Upper lobe of left lung (tissue), 6 donors: ENCODE measurements around the gene MTA2. TPM values are rescaled to one million over a fixed set of nuclear protein-coding genes. Genes with fewer than 3 reads are reported as not detected.

Source experiments
- ATAC-seq, 2 donors: fragments of 200-7000 bp; cut with Tn5 transposase; one replicate each; pipeline ENCODE4 v1.9.1; 2022; ENCODE audit warnings: mild to moderate bottlenecking in 2 of 2, moderate library complexity in 2 of 2; ENCODE audit not compliant: low FRiP score in 2 of 2
- DNase-seq, 2 donors: peaks; one replicate each; pipeline ENCODE4 v3.0.0-alpha.2; 2019 to 2020
- H3K27ac ChIP-seq, 4 donors: fragments of 200-600 bp; sonication (generic); one replicate each; pipeline ENCODE4 v1.5.1; 2016 to 2019
- H3K27me3 ChIP-seq, 4 donors: fragments of 200-600 bp; sonication (generic); one replicate each; pipeline ENCODE4 v1.5.1; 2017 to 2019
- H3K36me3 ChIP-seq, 4 donors: fragments of 200-600 bp; sonication (generic); one replicate each; pipeline ENCODE4 v1.5.1; 2016 to 2019
- H3K4me1 ChIP-seq, 4 donors: fragments of 200-600 bp; sonication (generic); one replicate each; pipeline ENCODE4 v1.5.1; 2018 to 2019
- H3K4me3 ChIP-seq, 4 donors: fragments of 200-600 bp; sonication (generic); one replicate each; pipeline ENCODE4 v1.5.1; 2017 to 2019; ENCODE audit warnings: mild to moderate bottlenecking in 2 of 4, moderate library complexity in 1 of 4
- H3K9me3 ChIP-seq, 4 donors: fragments of 200-600 bp; sonication (generic); one replicate each; pipeline ENCODE4 v1.5.1; 2018 to 2019
- EP300 ChIP-seq, 4 donors: sonication (generic); formaldehyde crosslinking; IDR thresholded peaks; one replicate each; pipeline ENCODE4 v1.5.1; 2017; ENCODE audit warnings: antibody characterized with exemption in 4 of 4, control low read depth in 2 of 4
- POLR2A ChIP-seq, 4 donors: fragments of 450-650 bp; IDR thresholded peaks; one replicate each; pipeline ENCODE4 v1.5.1; 2016 to 2017; ENCODE audit warnings: antibody characterized with exemption in 4 of 4, mild to moderate bottlenecking in 2 of 4
- POLR2AphosphoS5 ChIP-seq, 2 donors: sonication (generic); formaldehyde crosslinking; IDR thresholded peaks; one replicate each; pipeline ENCODE4 v1.5.1; 2017; ENCODE audit warnings: antibody characterized with exemption in 2 of 2
- WGBS, 2 donors: methylation state at CpG; one replicate each; pipeline ENCODE4 v1.1.5; 2017 to 2018; 5-methylcytosine and 5-hydroxymethylcytosine counted together
- total RNA-seq, 6 donors: library from RNA; depleted of rRNA in 4 of 6; stranded (reverse); fragments of >200 nt in 4 of 6; gene quantifications; one replicate each; pipeline versions ENCODE4 v1.1.0 to v1.2.1, GENCODE V29; 2016 to 2021
- TF ChIP-seq, protein P1 (sequence below), 6 experiments: fragments of 450-650 bp in 4 of 6; fragments of 200-600 bp in 2 of 6; sonication (generic) in 2 of 6; IDR thresholded peaks; one replicate each; pipeline ENCODE4 v1.5.1; 2016 to 2019; ENCODE audit warnings: antibody characterized with exemption in 6 of 6
- donor health status: DM: no; HTN: no; CAD: no; lungs with moderate emphysema.
- donor health status: DM: no; HTN: yes; CAD: no; lungs with severe emphysema.

MTA2 gene
- total RNA-seq, 6 donors from 2014 or later = 57.6 to 88.0 (median 69.8) TPM

GRCh38 chr11:62556875-62557631, 44.6 kb downstream of the MTA2 start:
- ATAC-seq (no peak), DNase-seq (no peak)
- 39 to 44% methylated on average over 3 of the region's 3 CpGs for WGBS, 2 donors
- TF ChIP-seq POLR2AphosphoS5 (IDR thresholded peaks at IDR 0.05) = no peak
- no peak for TF ChIP-seq EP300 (IDR thresholded peaks at IDR 0.05)
- TF ChIP-seq, protein P1, sequence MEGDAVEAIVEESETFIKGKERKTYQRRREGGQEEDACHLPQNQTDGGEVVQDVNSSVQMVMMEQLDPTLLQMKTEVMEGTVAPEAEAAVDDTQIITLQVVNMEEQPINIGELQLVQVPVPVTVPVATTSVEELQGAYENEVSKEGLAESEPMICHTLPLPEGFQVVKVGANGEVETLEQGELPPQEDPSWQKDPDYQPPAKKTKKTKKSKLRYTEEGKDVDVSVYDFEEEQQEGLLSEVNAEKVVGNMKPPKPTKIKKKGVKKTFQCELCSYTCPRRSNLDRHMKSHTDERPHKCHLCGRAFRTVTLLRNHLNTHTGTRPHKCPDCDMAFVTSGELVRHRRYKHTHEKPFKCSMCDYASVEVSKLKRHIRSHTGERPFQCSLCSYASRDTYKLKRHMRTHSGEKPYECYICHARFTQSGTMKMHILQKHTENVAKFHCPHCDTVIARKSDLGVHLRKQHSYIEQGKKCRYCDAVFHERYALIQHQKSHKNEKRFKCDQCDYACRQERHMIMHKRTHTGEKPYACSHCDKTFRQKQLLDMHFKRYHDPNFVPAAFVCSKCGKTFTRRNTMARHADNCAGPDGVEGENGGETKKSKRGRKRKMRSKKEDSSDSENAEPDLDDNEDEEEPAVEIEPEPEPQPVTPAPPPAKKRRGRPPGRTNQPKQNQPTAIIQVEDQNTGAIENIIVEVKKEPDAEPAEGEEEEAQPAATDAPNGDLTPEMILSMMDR (IDR thresholded peaks at IDR 0.05) = no peak
- TF ChIP-seq POLR2A (IDR thresholded peaks at IDR 0.05) = no peak
- Histone ChIP-seq H3K9me3 (no peaks in the 10 kb centered on the region), H3K4me1 (peaks cover 73 to 80% (median 74%) of the 10 kb centered on the region in 4 donors), H3K36me3 (peaks cover 8 to 22% (median 19%) of the 10 kb centered on the region in 4 donors), H3K4me3 (peak overlapping the region in 1 of 4 donors; percentile 39), H3K27me3 (no peaks in the 10 kb centered on the region), H3K27ac (peak overlapping the region; percentile 92 to 98 (median 95))

- peak overlapping the region in 3 of 4 donors; percentile 13 to 39 (median 28) for H3K4me3 ChIP-seq
- 4 to 5% methylated on average over 5 to 14 of the region's 14 CpGs for WGBS, 2 donors
Observed at GRCh38 chr11:62556108-62556874, 45.4 kb downstream of the MTA2 start.

DNA sequence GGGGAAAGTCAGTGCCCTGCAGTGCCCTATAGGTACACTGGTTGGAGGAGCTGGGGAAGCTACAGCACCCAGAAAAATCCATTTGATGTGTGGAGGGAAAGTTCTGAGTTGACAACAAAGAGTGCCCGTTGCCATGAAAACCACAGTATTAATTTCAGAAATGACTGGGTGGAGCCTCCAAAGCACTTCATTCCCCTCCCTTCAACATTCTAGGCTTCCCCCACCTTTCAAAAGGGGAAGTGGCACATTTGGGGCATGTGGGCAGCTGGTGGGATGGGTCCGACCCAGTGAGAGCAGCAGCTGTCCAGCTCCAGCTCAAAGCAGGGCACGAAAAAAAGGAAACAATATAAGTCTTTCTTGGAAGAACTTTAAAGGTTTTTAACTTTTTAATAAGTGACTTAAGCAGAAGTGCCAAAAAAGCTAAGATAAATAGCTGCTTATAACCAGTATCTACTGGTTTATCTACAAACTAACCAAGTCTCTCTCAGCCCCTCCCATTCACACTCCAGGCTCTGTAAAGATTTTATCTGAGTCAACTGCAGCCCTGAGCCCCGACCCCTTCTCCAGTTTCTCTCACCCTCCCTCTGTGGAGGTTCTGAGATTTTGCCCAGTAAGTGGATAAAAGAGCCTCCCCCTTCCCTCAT, 46.1 kb downstream of the MTA2 start:
- peak overlapping the region; percentile 92 to 98 (median 95) for H3K27ac ChIP-seq
- H3K9me3 ChIP-seq = no peaks in the 10 kb centered on the region
- peaks cover 8 to 18% (median 16%) of the 10 kb centered on the region in 4 donors for H3K36me3 ChIP-seq
- no peaks in the 10 kb centered on the region for H3K27me3 ChIP-seq
- no peak for DNase-seq
- 16 to 22% methylated on average over 4 of the region's 4 CpGs for WGBS, 2 donors
- ATAC-seq = peak in 1 of 2 donors; percentile 55
- peak overlapping the region in 3 of 4 donors; percentile 13 to 39 (median 28) for H3K4me3 ChIP-seq
- TF ChIP-seq POLR2A (IDR thresholded peaks at IDR 0.05) (peak in 1 of 4 donors; percentile 22), POLR2AphosphoS5 (IDR thresholded peaks at IDR 0.05) (no peak), EP300 (IDR thresholded peaks at IDR 0.05) (no peak)
- H3K4me1 ChIP-seq = peaks cover 78 to 84% (median 81%) of the 10 kb centered on the region in 4 donors

More at GRCh38 chr11:62556108-62556874, 45.4 kb downstream of the MTA2 start:
- peak; percentile 83 for ATAC-seq
- Histone ChIP-seq H3K27ac (peak overlapping the region; percentile 92 to 98 (median 95)), H3K36me3 (peaks cover 8 to 18% (median 16%) of the 10 kb centered on the region in 4 donors), H3K27me3 (no peaks in the 10 kb centered on the region), H3K9me3 (no peaks in the 10 kb centered on the region), H3K4me1 (peaks cover 79 to 86% (median 81%) of the 10 kb centered on the region in 4 donors)
- peak; percentile 78 to 97 for DNase-seq
- TF ChIP-seq, protein P1 (IDR thresholded peaks at IDR 0.05) = peak in 1 of 6 experiments; percentile 19
- TF ChIP-seq POLR2A (IDR thresholded peaks at IDR 0.05) (peak in 1 of 4 donors; percentile 44), POLR2AphosphoS5 (IDR thresholded peaks at IDR 0.05) (peak; percentile 67), EP300 (IDR thresholded peaks at IDR 0.05) (peak in 1 of 4 donors; percentile 8)

DNA sequence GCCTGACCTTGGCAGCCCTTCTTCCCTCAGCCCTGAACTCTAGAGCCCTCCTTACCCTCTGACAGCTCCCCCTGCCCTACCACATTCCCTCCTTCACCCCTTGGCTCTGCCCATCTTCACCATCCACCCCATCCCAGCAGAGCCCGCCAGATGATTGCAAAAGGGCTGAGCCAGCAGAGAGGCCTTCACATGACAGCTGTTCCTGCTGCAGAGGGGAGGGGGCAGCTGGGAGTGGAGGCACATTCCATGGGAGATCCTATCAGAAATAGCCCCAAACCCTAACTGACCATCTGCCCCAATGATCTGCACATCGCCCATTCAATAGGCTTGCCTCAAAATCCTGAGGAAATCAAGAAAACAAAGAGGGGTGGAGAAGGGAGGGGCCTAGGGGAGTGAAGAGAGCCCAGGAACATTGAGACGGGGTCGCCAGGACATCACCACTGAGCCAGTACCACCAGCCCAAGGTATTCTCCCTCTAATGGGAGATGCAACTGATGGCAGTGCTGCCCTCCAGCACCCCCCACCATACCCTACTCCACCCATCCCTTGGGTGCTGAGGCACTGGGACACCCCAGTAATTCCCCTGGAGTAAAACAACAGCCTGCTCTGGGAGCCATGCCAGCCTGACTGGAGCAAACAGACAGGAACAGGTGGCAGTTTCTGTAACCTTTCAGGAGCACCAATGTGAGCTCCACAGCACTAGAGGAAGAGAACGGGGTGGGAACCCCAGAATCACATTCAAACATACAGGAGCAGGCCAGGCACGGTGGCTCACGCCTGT, 47.1 kb downstream of the MTA2 start:
- Histone ChIP-seq H3K4me1 (peaks cover 74 to 85% (median 81%) of the 10 kb centered on the region in 4 donors), H3K9me3 (no peaks in the 10 kb centered on the region), H3K36me3 (peaks cover 5 to 13% (median 11%) of the 10 kb centered on the region in 4 donors), H3K27me3 (no peaks in the 10 kb centered on the region), H3K27ac (peak overlapping the region; percentile 92 to 98 (median 95)), H3K4me3 (no peak overlapping the region)
- ATAC-seq (no peak), DNase-seq (no peak)
- TF ChIP-seq POLR2A (IDR thresholded peaks at IDR 0.05) (no peak), POLR2AphosphoS5 (IDR thresholded peaks at IDR 0.05) (no peak), EP300 (IDR thresholded peaks at IDR 0.05) (no peak)
- TF ChIP-seq, protein P1 (IDR thresholded peaks at IDR 0.05) = no peak
- 54 to 61% methylated on average over 7 of the region's 7 CpGs for WGBS, 2 donors
